Naive thymus-derived CD4-positive, alpha-beta T cell (primary cell): ENCODE data around the gene CYP11A1. TPM values are rescaled to one million over a fixed set of nuclear protein-coding genes. Genes with fewer than 3 reads are reported as not detected.

Experiments
- ATAC-seq: fragments of 150-1000 bp; cut with Tn5 transposase; 2 replicates; pipeline ENCODE4 v1.10.0; 2021; ENCODE audit warnings: mild to moderate bottlenecking, moderate library complexity
- CTCF ChIA-PET: fragments of 350-600 bp; sonication (Branson Sonifier 250); formaldehyde crosslinking; loops from one replicate; lab custom pipeline; 2021; ENCODE audit warnings: antibody characterized with exemption; lab: Charles Lee
- POLR2A ChIA-PET: fragments of 350-600 bp; sonication (Branson Sonifier 250); formaldehyde crosslinking; loops from one replicate; lab custom pipeline; 2021; ENCODE audit warnings: antibody characterized with exemption, inconsistent platforms; lab: Charles Lee
- DNase-seq, 9 donors: peaks; one replicate each; pipeline versions ENCODE4 v3.0.0 to v3.0.0-alpha.2; 2020 to 2022; ENCODE audit warnings: mixed read lengths in 1 of 9
- H3K27ac ChIP-seq: one replicate; pipeline ENCODE4 v1.7.0; 2013; ENCODE audit warnings: mild to moderate bottlenecking, low read depth, low read length, moderate library complexity
- H3K27me3 ChIP-seq, 2 donors: one replicate each; pipeline ENCODE4 v1.7.0; 2013; ENCODE audit warnings: low read length in 2 of 2, mild to moderate bottlenecking in 2 of 2, moderate library complexity in 2 of 2; ENCODE audit not compliant: control insufficient read depth in 2 of 2, insufficient read depth in 2 of 2
- H3K36me3 ChIP-seq, 3 experiments: 1 replicate in 2 of 3; 2 replicates in 1 of 3; pipeline ENCODE4 v1.7.0; 2013; ENCODE audit warnings: low read length in 3 of 3, mild to moderate bottlenecking in 3 of 3, moderate library complexity in 1 of 3; ENCODE audit not compliant: insufficient read depth in 3 of 3, control insufficient read depth in 2 of 3
- H3K4me1 ChIP-seq, 2 donors: one replicate each; pipeline ENCODE4 v1.7.0; 2013; ENCODE audit warnings: low read length in 2 of 2, mild to moderate bottlenecking in 2 of 2, moderate library complexity in 1 of 2; ENCODE audit not compliant: control insufficient read depth in 2 of 2, insufficient read depth in 2 of 2
- H3K4me3 ChIP-seq: 2 replicates; pipeline ENCODE4 v1.7.0; 2013; ENCODE audit warnings: mild to moderate bottlenecking, low read length
- H3K9me3 ChIP-seq, 3 experiments: 1 replicate in 2 of 3; 2 replicates in 1 of 3; pipeline ENCODE4 v1.7.0; 2013; ENCODE audit warnings: low read length in 3 of 3; ENCODE audit not compliant: control insufficient read depth in 2 of 3
- H3K27ac Mint-ChIP-seq, 9 donors: one replicate each; pipeline ENCODE4 v1.8.0; 2020 to 2022; ENCODE audit warnings: mixed read lengths in 9 of 9, mild to moderate bottlenecking in 8 of 9, moderate library complexity in 5 of 9, inconsistent platforms in 2 of 9
- H3K27me3 Mint-ChIP-seq, 5 donors: one replicate each; pipeline ENCODE4 v1.8.0; 2021 to 2022; ENCODE audit warnings: mixed read lengths in 5 of 5, mild to moderate bottlenecking in 1 of 5
- H3K36me3 Mint-ChIP-seq, 5 donors: one replicate each; pipeline ENCODE4 v1.8.0; 2020 to 2022; ENCODE audit warnings: mixed read lengths in 5 of 5, mild to moderate bottlenecking in 3 of 5, inconsistent platforms in 1 of 5
- H3K4me1 Mint-ChIP-seq, 7 donors: one replicate each; pipeline ENCODE4 v1.8.0; 2020 to 2022; ENCODE audit warnings: mixed read lengths in 7 of 7, mild to moderate bottlenecking in 3 of 7, inconsistent platforms in 1 of 7
- H3K4me3 Mint-ChIP-seq, 10 donors: one replicate each; pipeline ENCODE4 v1.8.0; 2020 to 2022; ENCODE audit warnings: mild to moderate bottlenecking in 10 of 10, mixed read lengths in 10 of 10, moderate library complexity in 6 of 10, inconsistent platforms in 2 of 10
- H3K9me3 Mint-ChIP-seq, 11 donors: one replicate each; pipeline ENCODE4 v1.8.0; 2020 to 2022; ENCODE audit warnings: mixed read lengths in 11 of 11, mild to moderate bottlenecking in 4 of 11, inconsistent platforms in 1 of 11, moderate library complexity in 1 of 11
- intact Hi-C, 2 donors: fragments of 100-400 bp; cut with micrococcal nuclease; formaldehyde crosslinking; loops; one replicate each; pipeline ENCODE4 v1.15.1; 2023
- polyA plus RNA-seq, 2 donors: library from polyadenylated mRNA; unstranded; fragments of 300-500 nt; fragmentation: Illumina TruSeq; gene quantifications; one replicate each; pipeline ENCODE4 v1.2.3, GENCODE V29; 2021
- total RNA-seq, 6 experiments: library from RNA in 5 of 6; stranded (reverse) in 5 of 6; gene quantifications; 1 replicate in 5 of 6; 2 replicates in 1 of 6; pipeline ENCODE4 v1.2.3 and lab custom pipeline; 2021 to 2026

The CYP11A1 gene
- total and polyA plus RNA-seq, 7 experiments from 2014 or later = 0.58 to 1.0 TPM; not detected in 5

GRCh38 chr15:74408385-74408784, 40.9 kb upstream of the CYP11A1 start:
- DNase-seq (no peak), ATAC-seq (no peak)
- Histone ChIP-seq H3K27me3 (no peaks in the 10 kb centered on the region), H3K36me3 (peaks cover 0 to 9% (median 0%) of the 10 kb centered on the region in 3 experiments), H3K4me3 (no peak overlapping the region), H3K4me1 (peaks cover 6% of the 10 kb centered on the region in 2 donors), H3K9me3 (no peaks in the 10 kb centered on the region), H3K27ac (no peak overlapping the region)
- intact Hi-C loops = no loop called here
- Mint-ChIP-seq H3K27ac (peak overlapping the region in 1 of 9 donors; percentile 51), H3K4me1 (peaks cover 5 to 20% (median 11%) of the 10 kb centered on the region in 7 donors), H3K36me3 (peaks cover 0 to 6% (median 0%) of the 10 kb centered on the region in 5 donors), H3K4me3 (no peak overlapping the region), H3K27me3 (no peaks in the 10 kb centered on the region), H3K9me3 (no peaks in the 10 kb centered on the region)
- CTCF ChIA-PET = no interaction called here
- POLR2A ChIA-PET = no interaction called here

DNA sequence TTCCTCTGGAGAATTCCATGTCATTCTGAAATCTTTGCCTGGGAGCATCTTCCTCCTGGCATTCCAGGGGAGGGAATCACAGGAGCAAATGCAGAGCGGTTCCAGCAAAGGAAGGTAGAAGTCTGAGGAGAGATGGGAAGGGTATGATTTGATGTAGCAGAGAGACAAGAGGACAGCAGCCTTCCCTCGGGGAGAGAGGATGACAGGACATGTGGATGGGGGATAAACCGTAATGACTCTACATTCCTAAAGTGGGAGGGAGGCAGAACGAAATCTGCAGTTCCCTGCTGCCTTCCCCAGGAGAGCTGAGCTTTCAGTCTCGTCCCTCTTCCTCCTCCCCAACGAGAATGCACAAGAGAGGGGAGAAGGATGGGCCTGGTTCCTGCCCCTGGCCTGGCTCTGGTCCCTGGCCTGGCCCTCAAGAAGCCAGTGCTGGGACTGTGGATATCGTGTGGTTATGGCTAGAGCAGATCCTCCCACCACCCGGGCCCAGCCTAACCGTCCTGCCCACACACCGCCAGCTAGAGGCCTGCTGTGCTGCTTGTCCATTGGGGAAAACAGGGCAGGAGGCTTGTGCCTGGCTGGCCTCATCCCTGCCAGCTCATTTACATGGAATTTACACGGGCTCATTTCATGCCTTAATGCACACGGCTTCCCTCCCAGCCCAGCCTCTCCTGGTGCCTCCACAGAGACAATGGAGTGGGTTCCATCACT, 39.7 kb upstream of the CYP11A1 start:
- H3K36me3 Mint-ChIP-seq = no peaks in the 10 kb centered on the region
- Histone ChIP-seq H3K36me3 (no peaks in the 10 kb centered on the region), H3K27me3 (no peaks in the 10 kb centered on the region), H3K9me3 (no peaks in the 10 kb centered on the region), H3K4me1 (peaks cover 18% of the 10 kb centered on the region in 2 donors), H3K27ac (no peak overlapping the region), H3K4me3 (no peak overlapping the region)
- H3K27ac Mint-ChIP-seq = no peak overlapping the region
- ATAC-seq = no peak
- no peaks in the 10 kb centered on the region for H3K9me3 Mint-ChIP-seq
- peaks cover 16 to 29% (median 23%) of the 10 kb centered on the region in 7 donors for H3K4me1 Mint-ChIP-seq
- ChIA-PET CTCF (no interaction called here), POLR2A (no interaction called here)
- no peaks in the 10 kb centered on the region for H3K27me3 Mint-ChIP-seq
- H3K4me3 Mint-ChIP-seq = no peak overlapping the region
- DNase-seq = no peak
- intact Hi-C loops = no loop called here

- Histone ChIP-seq H3K36me3 (no peaks in the 10 kb centered on the region), H3K27me3 (no peaks in the 10 kb centered on the region), H3K27ac (no peak overlapping the region), H3K4me1 (peaks cover 22 to 25% of the 10 kb centered on the region in 2 donors), H3K9me3 (no peaks in the 10 kb centered on the region), H3K4me3 (no peak overlapping the region)
- intact Hi-C loops = no loop called here
- ATAC-seq (no peak), DNase-seq (no peak)
- Mint-ChIP-seq H3K36me3 (no peaks in the 10 kb centered on the region), H3K27ac (no peak overlapping the region), H3K27me3 (no peaks in the 10 kb centered on the region), H3K4me3 (no peak overlapping the region), H3K4me1 (peaks cover 22 to 35% (median 29%) of the 10 kb centered on the region in 7 donors), H3K9me3 (no peaks in the 10 kb centered on the region)
- CTCF ChIA-PET = no interaction called here
- POLR2A ChIA-PET = no interaction called here
These were observed 39.1 kb upstream of the CYP11A1 start for GRCh38 chr15:74406517-74406916.

DNA sequence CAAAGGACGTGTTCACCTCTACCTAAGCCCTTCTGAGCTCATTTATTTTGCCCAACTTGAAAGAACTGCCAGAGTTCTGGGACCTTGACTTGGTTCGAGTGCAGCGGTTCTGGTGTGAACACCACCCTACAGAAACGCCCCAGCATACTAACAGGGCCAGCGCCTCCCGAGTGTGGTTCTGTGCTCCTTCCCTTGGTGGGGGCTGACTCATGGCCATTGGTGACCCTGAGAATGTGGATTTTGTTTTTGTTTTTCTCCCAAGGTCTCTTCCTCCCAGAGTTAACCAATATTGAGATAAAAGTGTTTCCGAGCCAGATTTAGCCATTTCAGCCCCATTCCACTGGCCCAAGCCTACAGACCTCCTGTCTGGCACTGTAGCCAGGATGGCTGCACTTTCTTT, 38.4 kb upstream of the CYP11A1 start:
- Mint-ChIP-seq H3K36me3 (no peaks in the 10 kb centered on the region), H3K4me1 (peaks cover 27 to 42% (median 34%) of the 10 kb centered on the region in 7 donors), H3K27me3 (no peaks in the 10 kb centered on the region), H3K27ac (peak overlapping the region in 2 of 9 donors; percentile 34 to 60), H3K9me3 (no peaks in the 10 kb centered on the region), H3K4me3 (no peak overlapping the region)
- intact Hi-C loops = no loop called here
- H3K36me3 ChIP-seq = no peaks in the 10 kb centered on the region
- ChIA-PET POLR2A (no interaction called here), CTCF (no interaction called here)
- H3K27ac ChIP-seq = no peak overlapping the region
- ATAC-seq = no peak
- H3K9me3 ChIP-seq = no peaks in the 10 kb centered on the region
- H3K4me1 ChIP-seq = peaks cover 28 to 32% of the 10 kb centered on the region in 2 donors
- no peak for DNase-seq
- H3K27me3 ChIP-seq = no peaks in the 10 kb centered on the region
- H3K4me3 ChIP-seq = no peak overlapping the region

DNA sequence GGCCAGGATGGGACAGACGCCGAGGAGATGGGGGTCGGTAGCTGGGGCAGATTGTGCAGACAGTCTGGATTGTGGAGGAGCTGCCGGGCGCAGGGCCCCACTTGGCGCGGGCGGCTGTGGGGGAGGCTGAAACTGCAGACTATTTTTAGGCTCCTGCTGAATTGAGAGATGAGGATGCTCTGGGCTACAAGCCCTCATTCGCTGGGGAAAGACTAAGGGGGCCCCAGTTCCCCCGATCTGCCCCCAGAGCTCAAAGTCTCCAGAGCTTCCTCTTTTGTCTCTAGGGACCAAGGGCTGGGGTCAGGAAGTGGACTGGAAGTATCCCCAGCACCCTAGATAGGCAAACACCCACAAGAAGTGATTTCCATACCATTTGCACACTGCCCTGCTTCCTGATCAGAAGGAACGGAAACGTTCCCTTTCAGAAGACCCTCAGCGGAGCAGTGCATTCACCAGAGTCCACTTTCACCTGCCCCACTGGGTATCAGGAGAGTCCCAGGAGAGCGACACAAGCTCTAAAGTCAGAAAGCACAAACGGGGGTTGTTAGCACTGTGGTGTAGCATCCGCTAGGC, 36.6 kb upstream of the CYP11A1 start:
- POLR2A ChIA-PET = no interaction called here
- Mint-ChIP-seq H3K36me3 (no peaks in the 10 kb centered on the region), H3K9me3 (no peaks in the 10 kb centered on the region), H3K27ac (peak overlapping the region in 2 of 9 donors; percentile 71 to 85), H3K4me1 (peaks cover 40 to 60% (median 45%) of the 10 kb centered on the region in 7 donors), H3K4me3 (peak overlapping the region in 2 of 10 donors; percentile 28 to 62), H3K27me3 (no peaks in the 10 kb centered on the region)
- no peaks in the 10 kb centered on the region for H3K9me3 ChIP-seq
- DNase-seq = no peak
- CTCF ChIA-PET = interaction anchor here (0.8 kb wide), 1 partner anchor 8 kb away, joined by 4 read pairs; no protein-coding TSS in a partner anchor
- H3K27ac ChIP-seq = no peak overlapping the region
- intact Hi-C loops = loop anchor here (1.0 to 5.0 kb wide), 5 partner anchors 21 to 57 kb away; partner anchors contain the start of genes SEMA7A (in 1 of the 2) and UBL7 (in 1 of the 2)
- H3K36me3 ChIP-seq = no peaks in the 10 kb centered on the region
- H3K4me3 ChIP-seq = no peak overlapping the region
- H3K27me3 ChIP-seq = no peaks in the 10 kb centered on the region
- no peak for ATAC-seq
- peaks cover 43 to 46% of the 10 kb centered on the region in 2 donors for H3K4me1 ChIP-seq

GRCh38 chr15:74403588-74403919, 36.1 kb upstream of the CYP11A1 start:
- Mint-ChIP-seq H3K27ac (peak overlapping the region in 3 of 9 donors; percentile 2 to 85 (median 71)), H3K4me3 (peak overlapping the region in 3 of 10 donors; percentile 62 to 67 (median 67)), H3K9me3 (no peaks in the 10 kb centered on the region), H3K27me3 (no peaks in the 10 kb centered on the region), H3K36me3 (no peaks in the 10 kb centered on the region), H3K4me1 (peaks cover 40 to 65% (median 49%) of the 10 kb centered on the region in 7 donors)
- CTCF ChIA-PET = interaction anchor here (0.8 to 1.3 kb wide), 3 partner anchors 8 to 31 kb away, joined by 3 to 5 read pairs (median 4); partner anchors contain the start of gene SEMA7A
- Histone ChIP-seq H3K9me3 (no peaks in the 10 kb centered on the region), H3K36me3 (no peaks in the 10 kb centered on the region), H3K27me3 (no peaks in the 10 kb centered on the region), H3K4me1 (peaks cover 43 to 52% of the 10 kb centered on the region in 2 donors), H3K27ac (no peak overlapping the region), H3K4me3 (peak overlapping the region; percentile 10)
- DNase-seq = no peak
- POLR2A ChIA-PET = no interaction called here
- intact Hi-C loops = loop anchor here (1.0 to 5.0 kb wide), 5 partner anchors 21 to 57 kb away; partner anchors contain the start of genes SEMA7A (in 1 of the 2) and UBL7 (in 1 of the 2)
- ATAC-seq = no peak
